H9 (cell line): ENCODE results near the gene LAMC1. TPM values are rescaled to one million over a fixed set of nuclear protein-coding genes. Genes with fewer than 3 reads are reported as not detected.
A peak's percentile ranks its signal among the peaks of the same experiment; 100 is the strongest.

ENCODE experiments used
- DNase-seq: peaks from one replicate; pipeline ENCODE4 v3.0.0-alpha.2; 2017
- H2AFZ ChIP-seq: one replicate; pipeline ENCODE4 v1.6.1; 2013; ENCODE audit warnings: mild to moderate bottlenecking, low read length, control low read depth, moderate library complexity
- H2AK5ac ChIP-seq: 2 replicates; pipeline ENCODE4 v1.6.1; 2013; ENCODE audit warnings: low read length, control low read depth, mixed read lengths; ENCODE audit not compliant: insufficient read length
- H2BK120ac ChIP-seq: one replicate; pipeline ENCODE4 v1.6.1; 2013; ENCODE audit warnings: low read depth, mild to moderate bottlenecking, low read length, control low read depth, inconsistent platforms; ENCODE audit not compliant: poor library complexity, severe bottlenecking
- H2BK12ac ChIP-seq: 2 replicates; pipeline ENCODE4 v1.6.1; 2013; ENCODE audit warnings: low read length, control low read depth, mixed read lengths, low read depth; ENCODE audit not compliant: insufficient read length
- H2BK15ac ChIP-seq: 2 replicates; pipeline ENCODE4 v1.6.1; 2013; ENCODE audit warnings: low read depth, low read length, control low read depth
- H2BK20ac ChIP-seq: one replicate; pipeline ENCODE4 v1.6.1; 2013; ENCODE audit warnings: low read depth, mild to moderate bottlenecking, low read length, control low read depth, inconsistent platforms; ENCODE audit not compliant: poor library complexity, severe bottlenecking
- H2BK5ac ChIP-seq: 2 replicates; pipeline ENCODE4 v1.6.1; 2013; ENCODE audit warnings: low read length, control low read depth, mixed read lengths; ENCODE audit not compliant: insufficient read length
- H3K14ac ChIP-seq: 2 replicates; pipeline ENCODE4 v1.6.1; 2013; ENCODE audit warnings: low read length, control low read depth; ENCODE audit not compliant: insufficient read depth
- H3K18ac ChIP-seq: 2 replicates; pipeline ENCODE4 v1.6.1; 2013; ENCODE audit warnings: low read depth, mild to moderate bottlenecking, mixed read lengths, low read length, control low read depth; ENCODE audit not compliant: insufficient read length
- H3K23ac ChIP-seq: 2 replicates; pipeline ENCODE4 v1.6.1; 2013; ENCODE audit warnings: low read length, control low read depth, mixed read lengths, low read depth; ENCODE audit not compliant: insufficient read length
- H3K23me2 ChIP-seq: 2 replicates; pipeline ENCODE4 v1.6.1; 2013; ENCODE audit warnings: low read depth, mild to moderate bottlenecking, mixed read lengths, low read length, control low read depth; ENCODE audit not compliant: insufficient read length, poor library complexity, severe bottlenecking
- H3K27ac ChIP-seq: 2 replicates; pipeline ENCODE4 v1.5.1; 2013; ENCODE audit warnings: low read length, control low read depth, mixed read lengths, low read depth; ENCODE audit not compliant: insufficient read length
- H3K27me3 ChIP-seq: 2 replicates; pipeline ENCODE4 v1.6.1; 2013; ENCODE audit warnings: low read length, control low read depth, inconsistent platforms; ENCODE audit not compliant: insufficient read depth
- H3K4ac ChIP-seq: 2 replicates; pipeline ENCODE4 v1.6.1; 2013; ENCODE audit warnings: low read depth, mild to moderate bottlenecking, control low read depth, inconsistent platforms, low read length, moderate library complexity
- H3K4me1 ChIP-seq: 2 replicates; pipeline ENCODE4 v1.6.1; 2013; ENCODE audit warnings: low read length, control low read depth, inconsistent platforms; ENCODE audit not compliant: insufficient read depth
- H3K4me2 ChIP-seq: 2 replicates; pipeline ENCODE4 v1.6.1; 2013; ENCODE audit warnings: low read length, control low read depth, mixed read lengths; ENCODE audit not compliant: insufficient read length, insufficient read depth
- H3K56ac ChIP-seq: 2 replicates; pipeline ENCODE4 v1.6.1; 2013; ENCODE audit warnings: low read depth, mild to moderate bottlenecking, mixed read lengths, low read length, control low read depth; ENCODE audit not compliant: insufficient read length
- H3K79me1 ChIP-seq: 2 replicates; pipeline ENCODE4 v1.6.1; 2013; ENCODE audit warnings: low read depth, mild to moderate bottlenecking, moderate library complexity, low read length, control low read depth, inconsistent platforms; ENCODE audit not compliant: insufficient read depth, poor library complexity, severe bottlenecking
- H3K79me2 ChIP-seq: 2 replicates; pipeline ENCODE4 v1.6.1; 2013; ENCODE audit warnings: low read length, control low read depth, inconsistent platforms; ENCODE audit not compliant: insufficient read depth
- H3K9ac ChIP-seq: 2 replicates; pipeline ENCODE4 v1.6.1; 2013; ENCODE audit warnings: low read length, control low read depth, mixed read lengths; ENCODE audit not compliant: insufficient read length; ENCODE audit errors: extremely low read depth
- H3K9me3 ChIP-seq: one replicate; pipeline ENCODE4 v1.6.1; 2013; ENCODE audit warnings: low read depth, low read length, inconsistent platforms; ENCODE audit not compliant: control insufficient read depth
- H3T11ph ChIP-seq: one replicate; pipeline ENCODE4 v1.6.1; 2013; ENCODE audit warnings: mild to moderate bottlenecking, low read length, control low read depth, inconsistent platforms
- H4K20me1 ChIP-seq: one replicate; pipeline ENCODE4 v1.6.1; 2013; ENCODE audit not compliant: control insufficient read depth, insufficient read length, insufficient read depth
- H4K5ac ChIP-seq: 2 replicates; pipeline ENCODE4 v1.6.1; 2013; ENCODE audit warnings: low read depth, mild to moderate bottlenecking, mixed read lengths, low read length, control low read depth; ENCODE audit not compliant: insufficient read length
- H4K8ac ChIP-seq: replicated peaks from 2 replicates; pipeline ENCODE4 v1.6.1; 2013; ENCODE audit warnings: low read length, control low read depth, mixed read lengths, low read depth; ENCODE audit not compliant: insufficient read length
- H4K91ac ChIP-seq: 2 replicates; pipeline ENCODE4 v1.6.1; 2013; ENCODE audit warnings: low read depth, mild to moderate bottlenecking, moderate library complexity, mixed read lengths, low read length, control low read depth; ENCODE audit not compliant: insufficient read length
- H3K27ac Mint-ChIP-seq, 3 experiments: 2 replicates in 2 of 3; 3 replicates in 1 of 3; pipeline ENCODE4 v1.8.0; 2020 to 2021; ENCODE audit warnings: mixed read lengths in 3 of 3, mild to moderate bottlenecking in 1 of 3, moderate library complexity in 1 of 3
- H3K27me3 Mint-ChIP-seq: 2 replicates; pipeline ENCODE4 v1.8.0; 2021; ENCODE audit warnings: low read depth, mild to moderate bottlenecking, moderate library complexity, mixed read lengths
- H3K36me3 Mint-ChIP-seq, 3 experiments: 2 replicates in 2 of 3; 3 replicates in 1 of 3; pipeline ENCODE4 v1.8.0; 2020 to 2021; ENCODE audit warnings: low read depth in 3 of 3, mixed read lengths in 3 of 3; ENCODE audit not compliant: insufficient read depth in 1 of 3
- H3K4me1 Mint-ChIP-seq, 2 experiments: 2 replicates each; pipeline ENCODE4 v1.8.0; 2020; ENCODE audit warnings: mixed read lengths in 2 of 2
- H3K4me3 Mint-ChIP-seq, 2 experiments: 2 replicates in 1 of 2; 3 replicates in 1 of 2; pipeline ENCODE4 v1.8.0; 2020 to 2021; ENCODE audit warnings: mild to moderate bottlenecking in 2 of 2, mixed read lengths in 2 of 2, moderate library complexity in 1 of 2
- H3K9me3 Mint-ChIP-seq, 2 experiments: 2 replicates in 1 of 2; 3 replicates in 1 of 2; pipeline ENCODE4 v1.8.0; 2020; ENCODE audit warnings: mild to moderate bottlenecking in 2 of 2, mixed read lengths in 2 of 2, moderate library complexity in 1 of 2
- WGBS: extraction: QIAGEN DNeasy Blood & Tissue Kit; methylation state at CpG from one replicate; pipeline ENCODE4 v1.1.7; 2013; ENCODE audit warnings: missing lambda C conversion rate, low lambda C conversion rate, mixed read lengths; ENCODE audit not compliant: insufficient read length; ENCODE audit errors: extremely low coverage; 5-methylcytosine and 5-hydroxymethylcytosine counted together
- total RNA-seq: library from RNA; stranded (reverse); gene quantifications from 2 replicates; pipeline ENCODE4 v1.2.1, GENCODE V29; 2021
- TF ChIP-seq, protein P1 (sequence below): fragments of 200-600 bp; sonication (generic); conservative IDR thresholded peaks from 3 replicates; pipeline ENCODE4 v1.8.0; 2021; ENCODE audit warnings: antibody characterized with exemption, mild to moderate bottlenecking

LAMC1 gene
- total RNA-seq, 1 experiment from 2014 or later, result 96.2 TPM

DNA sequence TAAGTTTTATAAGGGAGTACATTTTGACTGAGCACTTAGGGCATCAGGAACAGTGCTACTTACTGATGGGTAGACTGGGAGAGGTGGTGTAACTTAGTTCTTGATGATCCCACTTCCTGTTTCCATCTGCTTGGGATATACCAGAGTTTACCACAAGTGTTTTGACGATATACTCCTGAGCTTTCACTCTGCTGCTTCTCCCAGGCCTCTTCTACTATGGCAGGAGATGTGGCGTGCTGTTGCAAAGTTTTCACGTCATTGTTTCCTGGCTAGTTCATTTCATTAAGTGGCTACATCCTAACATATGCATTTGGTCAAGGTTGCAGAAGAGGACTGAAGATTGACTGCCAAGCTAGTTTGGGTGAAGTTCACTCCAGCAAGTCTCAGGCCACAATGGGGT lies 121.5 kb downstream of the LAMC1 start:
- H3K4me1 ChIP-seq, result no peaks in the 10 kb centered on the region
- no peak overlapping the region for H4K8ac ChIP-seq
- peaks cover 0 to 8% of the 10 kb centered on the region in 2 experiments; a peak in 2 of 4 replicates for H3K4me1 Mint-ChIP-seq
- TF ChIP-seq, protein P1, sequence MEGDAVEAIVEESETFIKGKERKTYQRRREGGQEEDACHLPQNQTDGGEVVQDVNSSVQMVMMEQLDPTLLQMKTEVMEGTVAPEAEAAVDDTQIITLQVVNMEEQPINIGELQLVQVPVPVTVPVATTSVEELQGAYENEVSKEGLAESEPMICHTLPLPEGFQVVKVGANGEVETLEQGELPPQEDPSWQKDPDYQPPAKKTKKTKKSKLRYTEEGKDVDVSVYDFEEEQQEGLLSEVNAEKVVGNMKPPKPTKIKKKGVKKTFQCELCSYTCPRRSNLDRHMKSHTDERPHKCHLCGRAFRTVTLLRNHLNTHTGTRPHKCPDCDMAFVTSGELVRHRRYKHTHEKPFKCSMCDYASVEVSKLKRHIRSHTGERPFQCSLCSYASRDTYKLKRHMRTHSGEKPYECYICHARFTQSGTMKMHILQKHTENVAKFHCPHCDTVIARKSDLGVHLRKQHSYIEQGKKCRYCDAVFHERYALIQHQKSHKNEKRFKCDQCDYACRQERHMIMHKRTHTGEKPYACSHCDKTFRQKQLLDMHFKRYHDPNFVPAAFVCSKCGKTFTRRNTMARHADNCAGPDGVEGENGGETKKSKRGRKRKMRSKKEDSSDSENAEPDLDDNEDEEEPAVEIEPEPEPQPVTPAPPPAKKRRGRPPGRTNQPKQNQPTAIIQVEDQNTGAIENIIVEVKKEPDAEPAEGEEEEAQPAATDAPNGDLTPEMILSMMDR, result no peak
- no peak overlapping the region for H3K9ac ChIP-seq
- H2BK20ac ChIP-seq, result no peak overlapping the region
- WGBS, result no CpG with 5 or more reads among the region's 3 CpGs
- H3K79me2 ChIP-seq, result no peaks in the 10 kb centered on the region
- no peak overlapping the region for H4K91ac ChIP-seq
- no peaks in the 10 kb centered on the region for H3K79me1 ChIP-seq
- H2BK120ac ChIP-seq, result no peak overlapping the region
- H3K27me3 ChIP-seq, result no peaks in the 10 kb centered on the region
- H3K9me3 ChIP-seq, result no peaks in the 10 kb centered on the region
- H3K27me3 Mint-ChIP-seq, result no peaks in the 10 kb centered on the region; the same call in 1 of the 2 replicates
- H2AFZ ChIP-seq, result no peak overlapping the region
- H3K4ac ChIP-seq, result no peak overlapping the region
- peaks cover 2 to 16% (median 5%) of the 10 kb centered on the region in 3 experiments; a peak in 6 of 7 replicates for H3K36me3 Mint-ChIP-seq
- H2BK15ac ChIP-seq, result no peak overlapping the region
- no peak overlapping the region for H3K56ac ChIP-seq
- H2BK5ac ChIP-seq, result no peak overlapping the region
- H3K9me3 Mint-ChIP-seq, result no peaks in the 10 kb centered on the region
- no peaks in the 10 kb centered on the region for H3K23me2 ChIP-seq
- H3K27ac Mint-ChIP-seq, result peak overlapping the region in 1 of 3 experiments; percentile 55; a peak in 2 of 7 replicates
- no peak overlapping the region for H3K4me2 ChIP-seq
- no peak overlapping the region for H2AK5ac ChIP-seq
- H3K23ac ChIP-seq, result no peak overlapping the region
- no peak overlapping the region for H2BK12ac ChIP-seq
- no peak overlapping the region for H3K27ac ChIP-seq
- H3K4me3 Mint-ChIP-seq, result no peak overlapping the region
- H3K18ac ChIP-seq, result no peak overlapping the region
- H4K20me1 ChIP-seq, result no peaks in the 10 kb centered on the region
- no peak overlapping the region for H3T11ph ChIP-seq
- H3K14ac ChIP-seq, result no peak overlapping the region
- DNase-seq, result no peak
- no peak overlapping the region for H4K5ac ChIP-seq
